H7 (cell line): ENCODE data around the gene CCDC126. TPM values are rescaled to one million over a fixed set of nuclear protein-coding genes. Genes with fewer than 3 reads are reported as not detected.

Experiments used
- DNase-seq: peaks from one replicate; pipeline ENCODE4 v3.0.0; 2012
- H3K27me3 ChIP-seq: 2 replicates; pipeline ENCODE4 v1.6.0; 2011; ENCODE audit warnings: mild to moderate bottlenecking, low read length; ENCODE audit not compliant: control insufficient read depth, insufficient read depth
- H3K36me3 ChIP-seq: replicated peaks from 2 replicates; pipeline ENCODE4 v1.5.1; 2011; ENCODE audit warnings: low read length; ENCODE audit not compliant: control insufficient read depth, insufficient read depth
- H3K4me3 ChIP-seq: 2 replicates; pipeline ENCODE4 v1.5.1; 2011; ENCODE audit warnings: low read depth, mild to moderate bottlenecking, control low read depth, low read length, moderate library complexity; ENCODE audit not compliant: insufficient read depth
- total RNA-seq: library from RNA; depleted of rRNA; stranded (reverse); fragments of >200 nt; shearing (Covaris generic); gene quantifications from 2 replicates; pipeline ENCODE4 v1.2.3, GENCODE V29; 2014

Gene CCDC126
- total RNA-seq, 1 experiment from 2014 or later: 3.9 TPM

- Histone ChIP-seq H3K27me3 (no peaks in the 10 kb centered on the region), H3K36me3 (no peaks in the 10 kb centered on the region), H3K4me3 (no peak overlapping the region)
- no peak for DNase-seq
Observed at GRCh38 chr7:23607130-23607529, 9.9 kb downstream of the CCDC126 start.

GRCh38 chr7:23607866-23608265 lies 10.7 kb downstream of the CCDC126 start:
- DNase-seq: no peak
- Histone ChIP-seq H3K36me3 (no peaks in the 10 kb centered on the region), H3K27me3 (no peaks in the 10 kb centered on the region), H3K4me3 (no peak overlapping the region)

GRCh38 chr7:23615331-23615730 lies 18.1 kb downstream of the CCDC126 start:
- H3K27me3 ChIP-seq: no peaks in the 10 kb centered on the region
- no peaks in the 10 kb centered on the region for H3K36me3 ChIP-seq
- H3K4me3 ChIP-seq: no peak overlapping the region
- no peak for DNase-seq

GRCh38 chr7:23616593-23616992 lies 19.4 kb downstream of the CCDC126 start:
- H3K27me3 ChIP-seq: no peaks in the 10 kb centered on the region
- H3K4me3 ChIP-seq: no peak overlapping the region
- no peaks in the 10 kb centered on the region for H3K36me3 ChIP-seq
- DNase-seq: no peak

DNA sequence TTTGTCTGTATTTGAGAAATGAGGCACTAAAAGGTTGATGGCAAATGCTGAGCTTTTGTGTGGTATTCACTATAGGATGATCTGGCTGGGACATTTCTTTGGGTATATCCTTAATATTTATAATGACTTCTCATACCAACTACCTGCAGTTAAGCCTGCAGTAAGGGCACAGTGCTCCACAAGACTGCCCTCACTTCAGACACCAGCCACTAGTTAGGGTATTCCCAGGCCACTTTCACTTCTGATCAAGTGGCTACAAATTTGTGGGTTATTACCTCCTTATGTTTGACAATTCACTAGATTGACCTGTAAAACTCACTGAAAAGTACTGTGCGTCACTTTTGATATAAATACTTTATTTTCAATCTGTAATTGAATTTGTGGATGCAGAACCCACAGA lies 20.3 kb downstream of the CCDC126 start:
- no peak for DNase-seq
- H3K27me3 ChIP-seq: no peaks in the 10 kb centered on the region

DNA sequence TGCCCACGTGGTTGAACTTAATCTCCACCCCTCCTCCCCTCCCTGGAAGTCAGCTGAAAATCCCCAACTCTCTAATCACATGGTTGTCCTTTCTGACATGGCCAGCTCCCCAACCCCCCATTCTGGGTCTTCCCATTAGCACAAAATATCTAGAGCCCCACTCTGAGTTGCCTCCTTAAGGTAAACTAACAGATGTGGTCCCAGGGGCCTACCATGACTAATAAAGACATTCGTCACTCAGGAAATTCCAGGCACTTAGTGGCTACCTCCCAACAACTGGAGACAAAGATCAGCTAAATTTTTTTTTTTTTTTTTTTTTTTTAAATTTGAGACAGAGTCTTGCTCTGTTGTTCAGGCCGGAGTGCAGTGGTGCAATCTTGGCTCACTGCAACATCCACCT lies 21.1 kb downstream of the CCDC126 start:
- no peak overlapping the region for H3K4me3 ChIP-seq
- no peak for DNase-seq
- no peaks in the 10 kb centered on the region for H3K36me3 ChIP-seq
- H3K27me3 ChIP-seq: no peaks in the 10 kb centered on the region

More for the DNA sequence above, 20.3 kb downstream of the CCDC126 start:
- Histone ChIP-seq H3K4me3 (no peak overlapping the region), H3K36me3 (no peaks in the 10 kb centered on the region)

DNA sequence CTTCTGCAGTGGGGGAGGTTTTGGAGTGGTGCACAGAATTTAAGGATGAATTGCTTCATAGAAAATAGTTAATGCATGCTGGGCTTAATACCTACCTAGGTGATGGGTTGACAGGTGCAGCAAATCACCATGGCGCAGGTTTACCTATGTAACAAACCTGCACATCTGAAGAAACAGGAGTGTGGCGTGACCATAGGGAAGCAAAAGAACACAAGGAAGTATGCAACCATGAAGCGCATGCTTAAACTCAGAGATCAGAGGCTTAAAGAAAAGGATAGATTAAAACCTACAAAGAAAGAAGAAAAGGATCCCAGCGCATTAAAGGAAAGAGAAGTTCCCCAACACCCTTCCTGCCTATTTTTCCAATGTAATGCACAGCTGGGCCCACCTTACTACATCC lies 22.0 kb downstream of the CCDC126 start:
- H3K36me3 ChIP-seq: no peaks in the 10 kb centered on the region
- DNase-seq: no peak
- no peaks in the 10 kb centered on the region for H3K27me3 ChIP-seq
- no peak overlapping the region for H3K4me3 ChIP-seq

DNA sequence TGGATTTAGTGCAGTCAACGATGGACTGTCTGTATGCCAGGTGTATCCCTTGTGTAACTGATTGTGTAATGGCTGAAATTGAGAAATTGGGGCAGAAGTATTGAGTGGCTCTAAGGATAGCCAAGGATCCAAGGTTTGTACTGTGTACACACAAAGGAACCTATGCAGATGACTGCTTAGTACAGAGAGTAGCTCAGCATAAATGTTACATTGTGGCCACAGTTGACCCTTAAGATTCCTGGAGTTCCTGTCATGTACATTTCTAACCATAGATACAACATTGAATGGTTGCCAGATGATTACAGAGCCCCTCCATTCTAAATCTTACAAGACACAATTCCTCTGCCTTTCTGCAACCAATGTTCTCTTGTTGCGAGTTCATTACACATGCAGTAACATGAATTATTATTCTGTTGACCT lies 25.3 kb downstream of the CCDC126 start:
- no peak for DNase-seq
- Histone ChIP-seq H3K36me3 (no peaks in the 10 kb centered on the region), H3K4me3 (no peak overlapping the region), H3K27me3 (no peaks in the 10 kb centered on the region)

- no peak overlapping the region for H3K4me3 ChIP-seq
- H3K27me3 ChIP-seq: no peaks in the 10 kb centered on the region
- no peak for DNase-seq
- H3K36me3 ChIP-seq: no peaks in the 10 kb centered on the region
Observed at GRCh38 chr7:23628370-23628769, 31.2 kb downstream of the CCDC126 start.

DNA sequence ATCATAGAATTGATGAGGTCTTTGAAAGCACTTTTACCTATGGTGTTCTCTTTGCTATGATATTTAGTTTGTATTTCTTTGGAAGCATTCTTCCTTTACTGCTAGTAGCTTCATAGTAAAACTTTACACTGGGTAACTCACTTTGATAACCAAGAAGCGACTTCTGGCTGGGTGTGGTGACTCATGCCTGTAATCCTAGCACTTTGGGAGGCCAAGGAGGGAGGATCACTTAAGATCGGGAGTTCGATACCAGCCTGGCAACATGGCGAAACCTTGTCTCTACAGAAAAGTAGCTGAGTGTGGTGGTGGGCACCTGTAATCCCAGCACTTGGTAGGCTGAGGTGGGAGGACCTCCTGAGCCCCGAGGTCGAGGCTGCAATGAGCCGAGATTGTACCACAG lies 36.2 kb downstream of the CCDC126 start:
- H3K27me3 ChIP-seq: no peaks in the 10 kb centered on the region
- H3K4me3 ChIP-seq: no peak overlapping the region
- DNase-seq: no peak
- H3K36me3 ChIP-seq: no peaks in the 10 kb centered on the region

GRCh38 chr7:23645822-23646221 lies 48.6 kb downstream of the CCDC126 start:
- Histone ChIP-seq H3K27me3 (no peaks in the 10 kb centered on the region), H3K4me3 (no peak overlapping the region), H3K36me3 (no peaks in the 10 kb centered on the region)
- DNase-seq: peak; percentile 22

- no peak for DNase-seq
- no peaks in the 10 kb centered on the region for H3K27me3 ChIP-seq
- no peak overlapping the region for H3K4me3 ChIP-seq
- H3K36me3 ChIP-seq: no peaks in the 10 kb centered on the region
Observed at GRCh38 chr7:23653942-23654341, 56.8 kb downstream of the CCDC126 start.

GRCh38 chr7:23654508-23654907 lies 57.3 kb downstream of the CCDC126 start:
- peak; percentile 63 for DNase-seq
- Histone ChIP-seq H3K36me3 (no peaks in the 10 kb centered on the region), H3K4me3 (no peak overlapping the region), H3K27me3 (no peaks in the 10 kb centered on the region)

GRCh38 chr7:23655433-23655832 lies 58.3 kb downstream of the CCDC126 start:
- Histone ChIP-seq H3K36me3 (no peaks in the 10 kb centered on the region), H3K4me3 (no peak overlapping the region), H3K27me3 (no peaks in the 10 kb centered on the region)
- no peak for DNase-seq

- no peak for DNase-seq
- H3K4me3 ChIP-seq: no peak overlapping the region
- H3K27me3 ChIP-seq: no peaks in the 10 kb centered on the region
- H3K36me3 ChIP-seq: no peaks in the 10 kb centered on the region
Observed at GRCh38 chr7:23658831-23659427, 61.7 kb downstream of the CCDC126 start.

- H3K4me3 ChIP-seq: no peak overlapping the region
- no peaks in the 10 kb centered on the region for H3K27me3 ChIP-seq
- no peak for DNase-seq
- H3K36me3 ChIP-seq: no peaks in the 10 kb centered on the region
Observed at GRCh38 chr7:23661385-23661784, 64.2 kb downstream of the CCDC126 start.
